Lower lobe of right lung (tissue), 2 donors: ENCODE results near the gene SRGAP3. TPM values are rescaled to one million over a fixed set of nuclear protein-coding genes. Genes with fewer than 3 reads are reported as not detected.
"Not testable (repeated sequence)": the region's sequence is repeated elsewhere in the genome, so short reads cannot be mapped to it uniquely, and the experiment has no call there.

ENCODE experiments used
- ATAC-seq, 2 donors: fragments of 200-7000 bp; cut with Tn5 transposase; one replicate each; pipeline ENCODE4 v1.9.1; 2020 to 2022; ENCODE audit warnings: mild to moderate bottlenecking in 2 of 2, moderate library complexity in 2 of 2
- DNase-seq: peaks from one replicate; pipeline ENCODE4 v3.0.0-alpha.2; 2020
- H3K27ac ChIP-seq: fragments of 200-600 bp; one replicate; pipeline ENCODE4 v1.8.0; 2022
- H3K27me3 ChIP-seq: fragments of 200-600 bp; one replicate; pipeline ENCODE4 v1.8.0; 2022; ENCODE audit warnings: low read depth
- H3K36me3 ChIP-seq: fragments of 200-600 bp; one replicate; pipeline ENCODE4 v1.8.0; 2022; ENCODE audit warnings: mild to moderate bottlenecking
- H3K4me1 ChIP-seq: fragments of 200-600 bp; one replicate; pipeline ENCODE4 v1.8.0; 2022
- H3K4me3 ChIP-seq: fragments of 200-600 bp; one replicate; pipeline ENCODE4 v1.8.0; 2022; ENCODE audit warnings: mild to moderate bottlenecking
- H3K9me3 ChIP-seq: fragments of 200-600 bp; one replicate; pipeline ENCODE4 v1.8.0; 2022
- intact Hi-C: fragments of 100-400 bp; cut with DNase I; formaldehyde crosslinking; loops from one replicate; pipeline ENCODE4 v1.11.0; 2022
- total RNA-seq: library from RNA; stranded (reverse); fragmentation: NEBNext Ultra II Directional; extraction: Animal tissue kit (Norgen Biotek cat#: 25700); gene quantifications from one replicate; pipeline ENCODE4 v1.2.1, GENCODE V29; 2021
- TF ChIP-seq, protein P1 (sequence below): fragments of 200-600 bp; IDR thresholded peaks from one replicate; pipeline ENCODE4 v1.8.0; 2022; ENCODE audit warnings: antibody characterized with exemption, mild to moderate bottlenecking
- donor health status: DM: no; HTN: yes; CAD: no; lungs with severe emphysema.

The SRGAP3 gene
- total RNA-seq, 1 donor from 2014 or later, result 7.8 TPM

DNA sequence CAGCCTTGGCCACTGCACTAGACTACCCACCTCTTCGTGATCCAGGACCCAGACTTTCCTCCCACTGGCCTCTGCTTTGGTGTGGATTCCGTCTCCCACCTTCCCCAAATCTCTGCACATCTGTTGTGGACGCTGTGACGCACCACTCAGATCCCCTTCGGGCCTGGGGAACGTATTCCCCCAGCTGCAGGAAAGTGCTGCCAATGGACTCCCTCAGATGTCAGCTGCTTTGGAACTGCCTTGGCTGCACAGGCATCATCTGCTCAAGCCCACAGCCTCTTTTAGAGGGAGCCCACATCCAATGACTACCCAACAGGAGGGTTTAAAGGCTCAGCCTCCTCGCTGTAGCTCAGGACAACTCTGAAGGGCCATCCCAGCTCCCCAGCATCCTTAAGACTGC lies 152.0 kb downstream of the SRGAP3 start:
- no peak for DNase-seq
- TF ChIP-seq, protein P1, sequence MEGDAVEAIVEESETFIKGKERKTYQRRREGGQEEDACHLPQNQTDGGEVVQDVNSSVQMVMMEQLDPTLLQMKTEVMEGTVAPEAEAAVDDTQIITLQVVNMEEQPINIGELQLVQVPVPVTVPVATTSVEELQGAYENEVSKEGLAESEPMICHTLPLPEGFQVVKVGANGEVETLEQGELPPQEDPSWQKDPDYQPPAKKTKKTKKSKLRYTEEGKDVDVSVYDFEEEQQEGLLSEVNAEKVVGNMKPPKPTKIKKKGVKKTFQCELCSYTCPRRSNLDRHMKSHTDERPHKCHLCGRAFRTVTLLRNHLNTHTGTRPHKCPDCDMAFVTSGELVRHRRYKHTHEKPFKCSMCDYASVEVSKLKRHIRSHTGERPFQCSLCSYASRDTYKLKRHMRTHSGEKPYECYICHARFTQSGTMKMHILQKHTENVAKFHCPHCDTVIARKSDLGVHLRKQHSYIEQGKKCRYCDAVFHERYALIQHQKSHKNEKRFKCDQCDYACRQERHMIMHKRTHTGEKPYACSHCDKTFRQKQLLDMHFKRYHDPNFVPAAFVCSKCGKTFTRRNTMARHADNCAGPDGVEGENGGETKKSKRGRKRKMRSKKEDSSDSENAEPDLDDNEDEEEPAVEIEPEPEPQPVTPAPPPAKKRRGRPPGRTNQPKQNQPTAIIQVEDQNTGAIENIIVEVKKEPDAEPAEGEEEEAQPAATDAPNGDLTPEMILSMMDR, result no peak
- no peaks in the 10 kb centered on the region for H3K4me1 ChIP-seq
- H3K4me3 ChIP-seq, result no peak overlapping the region
- H3K27me3 ChIP-seq, result no peaks in the 10 kb centered on the region
- ATAC-seq, result no peak
- H3K9me3 ChIP-seq, result no peaks in the 10 kb centered on the region
- H3K27ac ChIP-seq, result no peak overlapping the region
- intact Hi-C loops, result no loop called here
- no peaks in the 10 kb centered on the region for H3K36me3 ChIP-seq

DNA sequence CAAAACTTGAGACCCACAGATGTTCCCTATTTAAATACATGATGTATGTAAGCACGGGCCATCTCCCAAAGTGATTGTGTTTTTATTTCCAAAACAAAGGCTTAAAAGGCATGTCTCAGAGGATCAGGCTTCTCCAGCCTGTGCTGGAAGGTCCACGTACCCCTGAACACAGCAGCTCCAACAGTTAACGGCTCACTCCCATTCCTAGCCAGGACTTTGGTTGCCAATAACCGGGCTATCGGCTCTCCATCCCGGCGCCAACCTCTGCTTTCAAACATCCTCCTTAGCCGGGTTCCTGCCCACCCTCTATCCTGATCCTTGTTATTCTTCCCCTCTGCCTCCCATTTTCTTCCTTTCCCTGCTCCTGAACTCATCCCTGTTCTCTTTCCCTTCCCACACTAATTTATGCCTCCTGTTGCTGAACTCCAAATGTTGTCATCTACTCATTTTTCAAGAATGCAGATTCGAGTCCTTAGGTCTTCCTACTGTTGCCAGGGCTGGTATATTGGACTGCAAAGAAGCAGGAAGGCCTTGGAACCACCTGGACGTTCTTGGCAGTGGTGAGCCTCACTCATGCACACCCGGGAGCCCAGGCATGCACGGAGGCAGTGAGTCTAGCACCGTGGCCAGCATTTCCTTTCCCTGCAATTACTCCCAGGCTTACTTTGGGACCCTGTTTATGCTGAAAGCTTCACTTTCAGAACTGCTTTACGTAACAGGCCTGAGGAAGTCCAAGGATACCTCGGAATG lies 157.8 kb downstream of the SRGAP3 start:
- DNase-seq (no peak), ATAC-seq (no peak)
- Histone ChIP-seq H3K9me3 (no peaks in the 10 kb centered on the region), H3K4me1 (peaks cover 19% of the 10 kb centered on the region), H3K27me3 (no peaks in the 10 kb centered on the region), H3K4me3 (no peak overlapping the region), H3K27ac (no peak overlapping the region), H3K36me3 (no peaks in the 10 kb centered on the region)
- intact Hi-C loops, result no loop called here
- TF ChIP-seq, protein P1, result no peak

DNA sequence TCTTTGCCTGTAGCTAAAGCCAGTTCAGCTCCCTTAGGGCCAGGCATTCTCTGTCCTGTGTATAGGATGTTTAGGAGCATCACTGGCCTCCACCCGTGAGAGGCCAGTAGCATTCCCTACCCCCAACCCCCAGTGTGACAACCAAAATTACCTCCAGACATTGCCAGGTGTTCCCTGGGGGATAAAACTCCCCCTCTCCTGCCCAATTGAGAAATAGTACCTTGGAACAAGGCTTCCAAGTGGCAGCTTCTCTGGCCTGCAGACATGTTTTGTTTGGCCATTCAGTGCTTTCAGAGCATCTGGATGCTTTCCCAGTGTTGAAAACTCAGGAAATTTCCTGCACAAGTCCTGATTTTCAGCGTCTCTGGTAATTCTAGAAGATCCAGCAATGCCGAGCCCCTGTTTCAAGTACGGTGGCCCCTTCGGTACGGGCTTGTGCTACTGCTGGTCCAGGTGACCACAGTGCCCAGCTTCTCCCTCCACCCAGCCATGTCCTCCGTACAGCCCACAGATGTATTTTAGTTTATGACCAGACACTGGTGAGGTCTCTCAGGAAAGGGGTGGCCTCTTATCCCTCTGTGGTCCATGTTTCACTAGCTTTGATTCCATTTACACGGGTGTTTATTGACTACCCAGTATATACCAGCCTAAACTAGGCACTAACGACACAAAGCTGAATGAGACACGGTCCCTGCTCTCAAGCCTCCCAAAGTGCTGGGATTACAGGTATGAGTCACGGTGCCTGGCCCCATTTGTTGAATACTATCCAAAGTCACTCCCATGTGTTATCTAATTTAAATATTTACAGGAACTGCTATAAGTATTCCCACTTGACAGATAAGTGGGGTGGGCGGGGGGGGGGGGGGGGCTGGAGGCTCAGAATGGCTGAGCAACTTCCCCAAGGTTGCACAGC lies 160.7 kb downstream of the SRGAP3 start:
- DNase-seq, result no peak
- Histone ChIP-seq H3K36me3 (no peaks in the 10 kb centered on the region), H3K27ac (peak overlapping the region; percentile 65), H3K4me3 (no peak overlapping the region), H3K27me3 (no peaks in the 10 kb centered on the region), H3K9me3 (no peaks in the 10 kb centered on the region), H3K4me1 (peaks cover 19% of the 10 kb centered on the region)
- TF ChIP-seq, protein P1, result no peak
- intact Hi-C loops, result no loop called here
- peak; percentile 93 to 97 for ATAC-seq

DNA sequence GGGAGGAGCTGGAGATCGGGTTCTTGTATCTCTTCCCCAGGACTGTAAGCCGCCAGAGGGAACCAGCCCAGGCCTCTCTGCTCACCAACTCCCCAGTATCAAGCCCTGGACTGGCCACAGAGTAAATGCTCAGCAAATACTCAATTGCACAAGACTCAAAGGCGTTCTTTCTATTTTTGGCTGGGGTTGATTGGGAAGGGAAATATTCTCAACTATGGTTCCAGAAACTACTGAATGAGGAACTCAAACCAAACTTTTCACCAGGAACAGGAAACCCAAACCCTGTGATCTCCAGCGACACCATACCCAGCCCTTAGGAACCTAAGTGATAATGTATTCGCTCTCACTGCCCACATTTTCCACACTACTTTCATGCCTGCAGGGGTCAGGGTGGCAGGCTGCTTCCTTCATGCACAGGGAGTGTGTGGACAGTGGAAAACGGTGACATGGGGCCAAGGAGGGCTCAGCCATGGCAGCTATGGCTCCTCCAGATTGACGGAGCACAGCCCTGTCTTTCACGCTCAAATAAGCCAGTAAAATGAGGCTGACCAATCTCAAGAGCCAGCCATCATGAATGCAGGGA lies 161.5 kb downstream of the SRGAP3 start:
- ATAC-seq (peak; percentile 60 to 63), DNase-seq (no peak)
- Histone ChIP-seq H3K4me3 (no peak overlapping the region), H3K9me3 (no peaks in the 10 kb centered on the region), H3K4me1 (peaks cover 19% of the 10 kb centered on the region), H3K27ac (peak overlapping the region; percentile 65), H3K27me3 (no peaks in the 10 kb centered on the region), H3K36me3 (no peaks in the 10 kb centered on the region)
- TF ChIP-seq, protein P1, result no peak
- intact Hi-C loops, result no loop called here

DNA sequence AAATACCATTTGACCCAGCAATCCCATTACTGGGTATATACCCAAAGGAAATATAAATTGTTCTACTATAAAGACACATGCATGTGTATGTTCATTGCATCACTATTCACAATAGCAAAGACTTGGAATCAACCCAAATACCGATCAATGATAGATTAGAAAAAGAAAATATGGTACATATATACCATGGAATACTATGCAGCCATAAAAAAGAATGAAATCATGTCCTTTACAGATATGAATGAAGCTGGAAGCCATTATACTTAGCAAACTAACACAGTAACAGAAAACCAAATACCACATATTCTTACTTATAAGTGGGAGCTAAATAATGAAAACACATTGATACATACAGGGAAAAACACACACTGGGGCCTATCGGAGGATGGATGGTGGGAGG lies 164.0 kb downstream of the SRGAP3 start:
- H3K4me3 ChIP-seq, H3K36me3 ChIP-seq, ATAC-seq, H3K27me3 ChIP-seq, intact Hi-C loops, H3K27ac ChIP-seq, H3K9me3 ChIP-seq, DNase-seq: not testable (repeated sequence)
- H3K4me1 ChIP-seq, result peaks cover 19% of the 10 kb centered on the region
